Dermis blood vessel endothelial cell (primary cell): Measurements from ENCODE around the gene GET3. TPM values are rescaled to one million over a fixed set of nuclear protein-coding genes. Genes with fewer than 3 reads are reported as not detected.
A peak's percentile ranks its signal among the peaks of the same experiment; 100 is the strongest.
"Not testable (repeated sequence)": the region's sequence is repeated elsewhere in the genome, so short reads cannot be mapped to it uniquely, and the experiment has no call there.

Source experiments
- DNase-seq: peaks from one replicate; pipeline ENCODE4 v3.0.0; 2010
- total RNA-seq: library from RNA; depleted of rRNA; stranded (reverse); fragments of >200 nt; gene quantifications from 2 replicates; pipeline ENCODE4 v1.2.3, GENCODE V29; 2014

GET3 gene
- total RNA-seq: 66.9 and 78.6 TPM in 2 replicates

DNA sequence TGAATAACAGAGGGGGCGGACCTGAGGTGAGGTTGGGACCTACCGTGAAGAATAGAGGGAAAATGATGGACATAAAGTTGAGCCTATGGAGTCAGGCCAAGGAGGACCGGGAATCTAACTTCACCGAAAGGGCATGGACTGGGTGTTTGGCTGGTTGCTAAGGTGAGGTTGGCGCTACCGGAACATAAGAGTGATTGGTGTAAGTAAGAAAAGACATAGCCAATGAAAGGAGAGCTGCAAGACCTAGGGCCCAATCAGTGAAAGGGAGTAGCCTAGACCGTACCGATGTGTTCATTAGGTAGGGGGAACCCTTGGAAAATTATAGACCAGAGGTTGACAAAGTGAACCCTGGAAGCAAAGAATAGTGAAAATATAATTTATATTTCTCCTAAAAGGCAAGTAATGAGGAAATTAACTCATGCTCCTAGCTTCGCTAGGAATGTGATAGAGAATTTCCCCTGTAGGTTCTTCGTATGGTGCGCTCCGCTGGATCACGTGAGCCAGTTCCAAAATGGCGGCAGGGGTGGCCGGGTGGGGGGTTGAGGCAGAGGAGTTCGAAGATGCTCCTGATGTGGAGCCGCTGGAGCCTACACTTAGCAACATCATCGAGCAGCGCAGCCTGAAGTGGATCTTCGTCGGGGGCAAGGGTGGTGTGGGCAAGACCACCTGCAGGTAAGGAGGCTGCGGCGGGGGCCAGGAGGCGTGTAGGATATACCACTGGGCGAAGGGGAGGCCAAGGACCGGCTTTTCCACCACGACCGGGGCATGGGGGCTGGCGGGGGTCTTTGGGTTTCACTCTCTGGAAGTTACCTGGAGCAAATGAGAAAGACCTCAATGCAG lies at the start of gene GET3:
Gene GET3, plus strand, starts transcription at position 503 of the 840 bp plus-strand sequence. Its CDS starts 9 bp downstream, at position 512.
- peak; percentile 100 for DNase-seq

DNA sequence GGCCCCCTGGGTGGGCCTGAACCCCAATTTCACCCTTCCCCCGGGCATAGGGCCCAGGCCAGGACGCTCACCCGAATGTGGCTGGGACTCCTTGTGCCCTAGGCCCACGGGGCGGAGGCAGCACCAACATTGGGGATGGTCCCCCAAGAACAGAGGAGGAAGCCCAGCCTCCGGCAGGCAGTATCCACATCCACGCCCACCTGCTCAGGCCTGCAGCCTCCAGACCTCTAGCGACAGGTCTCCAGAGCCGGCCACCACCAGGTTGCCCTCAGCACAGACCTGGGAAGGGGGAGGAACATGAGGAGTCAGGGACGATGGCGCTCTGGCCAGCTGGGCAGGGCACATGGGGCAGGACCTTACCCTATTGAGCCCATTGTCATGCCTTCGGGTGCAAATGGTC lies 48.3 kb upstream of the GET3 start:
- no peak for DNase-seq

GRCh38 chr19:12689581-12690216 lies 47.6 kb upstream of the GET3 start:
- DNase-seq: no peak

- DNase-seq: no peak
Observed at GRCh38 chr19:12692960-12693359, 44.3 kb upstream of the GET3 start.

DNA sequence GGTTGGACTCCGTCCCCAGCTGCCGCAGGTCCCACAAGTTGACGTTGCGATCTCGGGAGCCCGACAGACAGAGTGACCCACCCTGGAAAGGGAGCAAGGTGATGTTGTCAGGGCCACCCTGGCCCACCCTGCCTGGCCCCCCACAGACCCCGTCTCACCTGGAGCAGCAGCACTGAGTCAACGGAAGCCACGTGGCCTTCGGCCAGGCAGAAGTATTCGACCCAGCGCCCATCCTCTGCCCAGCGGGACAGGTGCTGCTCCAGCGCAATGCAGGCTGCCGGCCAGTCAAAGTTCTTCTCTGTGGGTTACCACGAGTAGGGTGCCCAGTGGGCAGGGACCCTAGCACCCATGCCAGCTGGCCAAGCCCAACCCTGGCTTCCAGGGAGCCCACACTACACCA lies 42.7 kb upstream of the GET3 start:
- DNase-seq: no peak

DNA sequence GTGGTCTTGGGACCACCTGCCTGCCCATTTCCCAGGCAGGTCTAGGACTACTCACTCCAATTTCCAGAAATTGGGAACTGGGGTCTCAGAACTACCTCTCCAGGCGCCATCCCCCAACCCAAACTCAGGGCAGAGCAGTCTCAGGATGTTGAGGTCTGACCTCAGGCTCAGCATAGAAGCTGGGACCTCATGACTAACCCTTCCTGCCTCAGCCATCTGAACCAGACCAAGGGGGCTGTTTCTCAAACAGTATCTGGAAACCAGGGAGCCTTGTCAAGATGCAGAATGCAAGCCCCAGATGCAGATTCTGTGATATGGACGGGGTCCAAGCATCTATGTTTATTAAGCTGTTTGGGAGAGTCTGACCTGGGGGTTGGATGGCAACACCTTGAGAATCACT lies 42.2 kb upstream of the GET3 start:
- peak; percentile 17 for DNase-seq

DNA sequence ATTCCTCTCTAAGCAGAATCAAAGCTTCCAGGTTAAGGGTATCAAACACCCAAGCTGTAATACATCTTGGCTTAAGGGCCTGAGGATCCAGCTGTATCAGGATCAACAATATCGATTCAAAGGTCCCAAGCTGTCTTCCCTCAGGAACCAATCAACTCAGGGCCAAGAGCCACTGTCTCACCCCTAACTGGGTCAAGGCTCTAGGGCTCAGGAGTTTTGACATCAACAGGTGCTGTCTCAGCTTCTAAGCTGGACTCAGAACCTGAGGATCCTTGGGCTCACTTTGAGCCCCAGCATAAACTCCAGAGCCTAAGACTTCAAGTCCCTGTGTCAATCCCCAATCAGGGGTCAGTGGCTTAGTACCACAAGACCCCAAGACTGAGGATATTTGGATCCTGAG lies 41.8 kb upstream of the GET3 start:
- no peak for DNase-seq

GRCh38 chr19:12695997-12696365 lies 41.3 kb upstream of the GET3 start:
- DNase-seq: no peak

DNA sequence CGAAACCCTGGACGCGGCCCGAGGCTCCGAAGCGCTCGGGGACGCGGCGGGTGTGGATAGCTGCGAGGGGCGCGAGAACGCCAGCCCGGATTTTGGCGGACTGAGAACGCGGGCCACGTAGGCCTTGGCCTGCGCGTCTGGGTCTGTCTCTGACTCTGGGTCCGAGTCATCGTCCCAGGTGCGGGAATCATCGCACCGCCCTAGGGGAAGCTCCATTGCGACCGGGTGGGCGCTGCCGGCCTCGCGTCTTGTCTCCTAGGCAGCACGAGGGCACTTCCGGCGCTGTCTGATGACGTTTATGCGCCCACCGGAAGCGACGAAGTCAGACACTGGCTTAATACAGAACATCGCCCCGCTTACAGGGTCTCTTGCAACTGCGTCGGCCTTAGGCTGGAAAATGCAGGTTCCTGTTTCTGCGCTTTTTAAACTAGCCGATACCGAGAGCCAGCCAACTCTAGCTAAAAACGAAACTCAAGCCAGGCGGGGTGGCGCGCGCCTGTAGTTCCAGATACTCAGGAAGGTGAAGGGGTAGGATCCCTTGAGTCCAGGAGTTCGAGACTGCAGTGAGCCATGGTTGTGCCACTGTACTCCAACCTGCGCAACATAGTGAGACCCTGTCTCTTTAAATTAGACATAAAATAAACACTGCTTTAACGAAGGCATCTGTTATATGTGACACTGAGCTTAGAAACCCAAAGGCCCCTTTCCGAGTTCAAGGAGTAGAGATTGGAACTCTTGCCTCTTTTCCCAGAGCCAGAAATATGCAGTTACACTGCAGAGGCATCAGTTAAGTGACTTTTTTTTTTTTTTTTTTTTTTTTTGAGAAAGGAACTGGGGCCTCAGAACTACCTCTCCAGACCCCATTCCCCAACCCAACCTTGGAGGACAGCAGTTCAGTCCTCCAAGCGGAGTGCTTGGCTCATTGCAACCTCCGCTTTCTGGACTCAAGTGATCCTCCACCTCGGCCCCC lies 40.6 kb upstream of the GET3 start, which contains the start of gene FBXW9:
Gene FBXW9, minus strand, starts transcription at position 266 of the 970 bp plus-strand sequence. Its CDS starts 50 bp downstream, at position 216.
- peak; percentile 98 for DNase-seq

DNA sequence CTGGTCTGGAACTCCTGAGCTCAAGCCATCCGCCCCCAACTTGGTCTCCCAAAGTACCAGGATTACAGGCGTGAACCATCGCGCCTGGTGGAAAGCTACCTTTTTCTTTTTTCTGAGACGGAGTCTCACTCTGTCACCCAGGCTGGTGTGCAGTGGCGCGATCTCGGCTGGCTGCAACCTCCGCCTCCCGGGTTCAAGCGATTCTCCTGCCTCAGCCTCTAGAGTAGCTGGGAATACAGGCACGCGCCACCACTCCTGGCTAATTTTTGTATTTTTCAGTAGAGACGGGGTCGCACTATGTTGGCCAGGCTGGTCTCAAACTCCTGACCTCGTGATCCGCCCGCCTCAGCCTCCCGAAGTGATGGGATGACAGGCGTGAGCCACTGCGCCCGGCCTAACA lies 39.9 kb upstream of the GET3 start:
- not testable (repeated sequence) for DNase-seq

- DNase-seq: no peak
Observed at GRCh38 chr19:12698138-12698537, 39.2 kb upstream of the GET3 start.

DNA sequence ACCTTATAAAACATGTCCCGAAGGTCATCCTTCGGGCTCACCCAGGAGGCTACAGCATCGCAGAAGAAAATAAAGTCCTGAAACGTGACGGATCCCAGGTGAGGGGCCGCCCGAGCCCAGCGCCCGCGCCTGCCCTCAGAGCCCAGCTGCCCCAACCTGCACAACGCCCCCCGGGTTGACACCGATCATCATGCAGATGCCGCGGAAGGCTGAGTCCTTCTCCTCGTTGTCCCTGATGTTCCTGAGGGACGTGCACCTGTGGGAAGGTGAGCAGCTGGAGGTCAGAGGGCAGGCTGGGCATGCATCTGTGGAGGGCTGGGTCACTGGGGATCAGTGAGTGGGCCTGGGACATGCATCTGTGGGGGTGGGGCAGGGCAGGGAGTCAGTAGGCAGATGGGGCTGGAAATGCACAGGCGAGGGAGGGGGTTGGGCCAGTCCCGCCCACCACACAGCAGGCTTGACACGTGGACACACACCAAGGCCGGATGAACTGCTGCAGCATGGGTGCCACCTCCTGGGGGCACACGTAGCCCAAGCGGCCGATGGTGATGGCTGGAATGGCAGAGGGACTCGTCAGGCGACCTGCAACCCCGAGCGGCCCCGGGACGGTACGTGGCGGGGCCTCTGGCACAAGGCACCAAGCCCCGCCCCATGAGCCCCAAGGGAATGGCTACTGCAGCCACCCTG lies 35.6 kb upstream of the GET3 start:
- no peak for DNase-seq

DNA sequence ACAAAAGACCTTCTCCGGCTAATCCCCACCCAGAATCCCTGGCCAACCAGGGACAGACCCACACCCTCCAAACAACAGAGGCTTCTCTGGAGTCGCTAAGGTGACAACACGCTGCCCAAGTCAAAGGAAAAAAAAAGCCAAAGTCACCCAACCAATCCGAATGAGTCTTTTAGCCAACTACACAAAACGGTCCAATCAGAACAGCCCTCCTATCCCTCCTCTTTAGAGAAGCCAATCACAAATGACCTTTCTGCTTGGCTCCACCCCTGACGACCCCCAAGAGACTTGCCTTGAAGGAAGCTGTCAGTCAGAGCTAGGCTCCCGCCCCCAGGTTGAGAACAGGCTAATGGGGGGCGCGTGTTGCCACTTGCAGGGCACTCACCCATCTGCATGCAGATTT lies 34.3 kb upstream of the GET3 start:
- DNase-seq: peak; percentile 66

DNA sequence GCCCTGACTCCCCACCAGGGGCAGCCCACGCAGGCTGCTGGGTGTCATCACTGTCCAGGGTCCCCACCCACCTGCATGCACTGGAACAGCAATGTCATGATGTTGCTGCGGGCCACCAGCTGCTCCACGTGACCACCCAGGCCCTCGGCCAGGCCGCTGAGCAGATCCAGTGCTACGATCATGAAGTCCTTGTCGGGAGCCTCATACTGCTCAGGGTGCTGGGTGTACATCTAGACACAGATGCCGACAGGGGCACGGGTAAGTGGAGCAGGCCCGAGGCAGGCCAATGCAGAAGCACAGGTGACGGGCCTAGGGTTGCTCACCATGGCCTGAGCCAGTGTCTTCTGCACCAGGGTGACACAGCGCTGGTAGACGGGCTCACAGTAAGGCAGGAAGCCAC lies 32.1 kb upstream of the GET3 start:
- no peak for DNase-seq

- no peak for DNase-seq
Observed at GRCh38 chr19:12705654-12706331, 31.5 kb upstream of the GET3 start.

DNA sequence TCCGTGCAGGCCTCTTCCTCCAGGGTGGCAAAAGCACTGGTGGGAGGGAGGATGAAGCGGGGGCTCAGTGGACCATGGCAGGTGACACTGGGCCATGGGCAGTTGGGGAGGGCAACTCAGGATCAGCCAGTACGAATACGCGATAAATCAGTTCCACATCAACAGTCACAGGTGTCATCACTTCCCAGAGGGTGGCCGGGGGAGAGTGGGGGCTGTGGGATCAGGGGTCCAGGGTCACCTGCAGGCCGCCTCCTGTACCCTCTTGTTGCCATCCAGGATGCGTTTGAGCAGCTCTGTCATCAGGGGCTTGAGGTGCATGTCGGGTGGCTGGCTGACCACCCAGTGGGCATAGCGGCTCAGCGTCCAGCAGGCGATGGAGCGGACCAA lies 31.0 kb upstream of the GET3 start:
- no peak for DNase-seq

DNA sequence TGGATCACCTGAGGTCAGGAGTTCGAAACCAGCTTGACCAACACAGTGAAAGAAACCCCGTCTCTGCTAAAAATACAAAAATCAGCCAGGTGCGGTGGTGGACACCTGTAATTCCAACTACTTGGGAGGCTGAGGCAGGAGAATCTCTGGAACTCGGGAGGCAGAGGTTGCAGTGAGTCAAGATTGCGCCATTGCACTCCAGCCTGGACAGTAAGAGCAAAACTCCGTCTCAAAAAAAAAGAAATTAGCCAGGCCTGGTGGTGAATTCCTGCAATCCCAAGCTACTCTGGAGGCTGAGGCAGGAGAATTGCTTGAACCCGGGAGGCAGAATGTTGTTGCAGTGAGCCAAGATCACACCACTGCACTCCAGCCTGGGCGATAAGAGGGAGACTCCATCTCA lies 28.7 kb upstream of the GET3 start:
- DNase-seq: no peak

DNA sequence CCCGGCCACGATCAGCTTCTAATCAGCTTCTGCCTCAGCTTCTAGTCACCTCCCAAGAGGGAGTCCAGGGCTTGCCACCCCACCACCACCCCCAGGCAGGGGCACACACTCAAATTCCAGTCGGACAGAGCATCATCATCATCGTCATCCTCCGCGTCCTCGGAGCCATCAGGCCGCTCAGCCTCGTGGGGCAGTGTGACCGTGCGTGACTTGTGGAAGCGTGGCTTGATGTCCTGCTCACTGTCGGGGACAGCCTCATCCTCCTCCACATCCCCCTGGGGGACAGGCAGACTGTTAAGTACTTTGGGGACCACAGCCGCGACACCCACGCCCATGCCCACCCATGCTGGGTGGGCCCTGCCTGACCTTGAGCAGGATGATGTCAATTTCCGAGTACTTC lies 26.1 kb upstream of the GET3 start:
- DNase-seq: no peak

GRCh38 chr19:12712077-12712476 lies 25.2 kb upstream of the GET3 start:
- DNase-seq: not testable (repeated sequence)

GRCh38 chr19:12713304-12713703 lies 24.0 kb upstream of the GET3 start:
- DNase-seq: not testable (repeated sequence)

DNA sequence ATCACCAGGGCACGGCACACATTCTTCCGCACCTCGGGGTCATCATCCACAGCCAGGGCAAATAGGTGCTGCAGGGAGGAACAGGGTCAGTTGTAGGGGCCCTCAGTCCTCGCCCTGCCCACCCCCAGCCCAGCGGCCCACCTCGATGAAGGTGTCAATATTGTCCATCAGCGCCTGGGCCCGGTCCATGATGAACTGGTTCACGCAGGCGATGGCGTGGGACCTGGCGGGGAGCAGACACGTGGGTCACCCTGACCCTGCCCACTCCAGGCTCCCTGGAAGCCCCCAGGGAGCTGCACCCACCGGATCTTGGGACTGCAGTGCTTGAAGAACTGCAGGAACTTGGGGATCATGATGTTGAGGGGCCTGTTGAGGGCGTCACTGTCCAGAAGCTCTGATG lies 22.2 kb upstream of the GET3 start:
- DNase-seq: no peak

DNA sequence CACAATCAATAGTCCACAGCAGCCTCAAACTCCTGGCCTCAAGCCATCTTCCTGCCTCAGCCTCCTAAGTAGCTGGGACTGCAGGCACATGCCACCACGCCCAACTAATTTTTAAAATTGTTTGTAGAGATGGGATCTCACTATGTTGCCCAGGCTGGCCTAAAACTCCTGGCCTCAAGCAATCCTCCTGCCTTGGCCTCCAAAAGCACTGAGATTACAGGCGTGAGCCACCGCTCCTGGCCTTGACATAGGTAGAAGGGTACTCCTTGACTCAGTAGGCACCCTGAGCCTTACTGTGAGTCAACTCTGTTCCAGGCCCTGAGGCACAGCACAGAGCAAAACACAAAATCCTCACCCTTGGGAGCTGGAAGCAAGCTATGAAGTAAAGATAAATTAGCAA lies 21.4 kb upstream of the GET3 start:
- no peak for DNase-seq
